NCI-H2029 treated with DMSO at 0.1 percent for 48 hours (cell line): ENCODE data around the gene CGGBP1.
"Not testable (repeated sequence)": the region's sequence is repeated elsewhere in the genome, so short reads cannot be mapped to it uniquely, and the experiment has no call there.

Experiments used
- DNase-seq: peaks from one replicate; lab custom pipeline; 2025; lab: John Stamatoyannopoulos, UW

Gene CGGBP1

DNA sequence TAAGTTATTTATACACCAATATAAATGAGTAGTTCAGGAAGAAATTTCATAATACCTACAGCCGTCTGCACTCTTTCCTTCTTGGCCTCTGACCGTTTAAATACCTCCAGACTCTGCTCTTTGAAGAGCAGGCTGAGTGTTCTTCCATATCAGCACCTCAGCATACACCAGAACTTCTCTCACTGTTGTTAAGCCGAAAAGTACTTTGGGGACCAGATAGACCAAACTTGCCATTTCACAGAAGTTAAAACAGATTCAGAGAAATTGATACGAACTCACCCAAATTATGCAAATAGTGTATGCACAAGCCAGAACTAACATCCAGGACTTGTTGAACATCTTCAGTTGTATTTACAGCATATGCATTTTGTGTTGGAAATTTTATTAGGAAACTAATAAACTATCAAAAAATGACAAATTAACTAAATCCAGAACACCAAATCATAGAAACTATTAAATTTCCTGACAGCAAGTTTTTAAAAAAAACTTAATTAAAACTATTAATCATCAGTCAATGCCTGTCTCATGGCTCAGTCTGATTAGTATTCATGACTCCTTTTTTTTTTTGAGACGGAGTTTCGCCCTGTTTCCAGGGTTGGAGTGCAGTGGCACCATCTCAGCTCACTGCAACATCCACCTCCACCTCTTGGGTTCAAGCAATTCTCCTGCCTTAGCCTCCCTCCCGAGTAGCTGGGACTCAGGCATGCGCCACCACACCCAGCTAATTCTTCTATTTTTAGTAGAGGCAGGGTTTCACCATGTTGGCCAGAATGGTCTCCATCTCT is 24.1 kb downstream of the CGGBP1 start:
- DNase-seq = no peak

DNA sequence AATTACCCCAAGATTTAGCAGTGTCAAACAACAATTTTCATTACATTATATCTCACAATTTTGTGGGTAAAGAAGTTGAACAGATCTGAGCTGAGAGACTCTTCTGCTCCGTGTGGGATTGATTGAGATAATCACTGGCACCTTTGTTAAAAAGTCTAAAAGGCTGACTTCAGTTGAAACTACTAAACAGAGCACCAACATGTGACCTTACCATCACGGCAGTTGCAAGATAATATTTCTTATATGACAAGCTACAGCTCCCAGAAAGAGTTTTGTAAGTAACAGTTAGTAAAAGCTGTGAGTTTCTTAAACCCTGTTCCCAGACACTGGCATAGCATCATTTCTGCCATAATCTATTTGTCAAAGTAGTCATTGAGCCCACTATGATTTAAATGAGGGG is 25.0 kb downstream of the CGGBP1 start:
- DNase-seq = no peak

DNA sequence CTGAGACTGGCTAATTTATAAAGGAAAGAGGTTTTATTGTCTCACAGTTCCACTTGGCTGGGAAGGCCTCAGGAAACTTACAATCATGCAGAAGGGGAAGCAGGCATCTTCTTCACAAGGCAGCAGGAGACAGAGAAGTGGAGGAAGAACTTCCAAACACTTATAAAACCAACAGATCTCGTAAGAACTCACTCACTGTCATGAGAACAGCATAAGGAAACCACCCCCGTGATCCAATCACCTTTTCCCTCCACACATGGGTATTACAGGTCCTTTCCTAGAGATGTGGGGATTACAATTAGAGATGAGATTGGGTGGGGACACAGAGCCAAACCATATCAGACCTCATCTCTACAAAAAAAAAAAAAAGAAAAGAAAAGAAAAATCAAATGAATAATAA is 25.7 kb downstream of the CGGBP1 start:
- DNase-seq = no peak

DNA sequence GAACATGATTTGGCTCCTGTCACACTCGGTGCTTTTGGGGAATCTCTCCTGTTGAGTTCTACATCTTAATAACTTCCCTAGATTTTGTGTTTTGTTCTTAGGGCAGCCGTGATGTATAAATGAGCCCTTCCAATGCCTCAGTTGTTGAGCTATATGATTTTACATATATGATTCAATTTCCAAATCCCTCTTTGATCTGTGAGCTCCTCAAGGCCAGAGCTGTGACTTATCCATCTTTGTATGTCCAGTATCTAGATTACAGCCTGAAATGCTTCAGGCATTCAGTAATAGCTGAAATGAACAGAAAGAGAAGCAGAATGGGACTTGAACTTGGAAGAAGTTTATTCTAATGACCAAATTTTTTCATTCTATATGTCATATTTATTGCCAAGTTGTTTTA is 26.6 kb downstream of the CGGBP1 start:
- DNase-seq = no peak

DNA sequence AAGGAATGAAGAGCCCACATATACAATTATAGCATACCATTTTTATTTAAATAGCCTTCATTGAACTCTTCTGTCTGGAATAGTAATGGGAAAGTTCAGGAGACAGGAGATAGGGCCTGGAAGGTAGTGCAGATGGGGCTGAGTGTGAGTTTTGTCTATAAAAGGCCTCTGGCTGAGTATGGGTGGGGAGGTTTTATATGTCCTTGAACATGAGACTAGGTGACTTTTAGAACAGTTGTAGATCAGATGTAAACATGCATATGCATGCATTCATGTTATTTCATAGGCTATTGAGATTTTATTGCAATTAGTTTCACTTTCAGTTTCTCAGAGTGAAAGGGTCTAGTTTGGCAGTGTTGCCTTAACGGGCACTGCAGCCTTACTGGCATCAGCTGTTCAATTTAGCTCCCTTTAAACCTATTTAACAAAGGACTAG is 27.1 kb downstream of the CGGBP1 start:
- peak; percentile 51 for DNase-seq

DNA sequence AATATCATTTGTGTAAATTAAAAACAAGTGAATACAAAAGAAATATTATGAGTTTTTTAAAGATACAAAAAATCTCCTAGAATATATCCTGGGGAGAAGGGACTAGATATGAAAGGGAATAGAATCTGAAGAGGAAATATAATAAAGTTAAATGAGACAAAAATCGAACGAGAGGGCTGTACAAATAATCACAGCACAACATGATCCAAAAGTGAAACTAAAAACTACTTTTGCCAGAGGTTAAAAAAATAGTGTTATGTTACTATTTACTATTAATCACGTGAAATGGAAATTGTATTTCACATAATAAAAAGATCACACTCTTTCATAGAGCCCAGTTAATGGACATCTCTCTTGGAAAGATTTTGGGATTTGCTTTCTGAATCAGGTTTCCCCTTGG is 28.6 kb downstream of the CGGBP1 start:
- DNase-seq = no peak

DNA sequence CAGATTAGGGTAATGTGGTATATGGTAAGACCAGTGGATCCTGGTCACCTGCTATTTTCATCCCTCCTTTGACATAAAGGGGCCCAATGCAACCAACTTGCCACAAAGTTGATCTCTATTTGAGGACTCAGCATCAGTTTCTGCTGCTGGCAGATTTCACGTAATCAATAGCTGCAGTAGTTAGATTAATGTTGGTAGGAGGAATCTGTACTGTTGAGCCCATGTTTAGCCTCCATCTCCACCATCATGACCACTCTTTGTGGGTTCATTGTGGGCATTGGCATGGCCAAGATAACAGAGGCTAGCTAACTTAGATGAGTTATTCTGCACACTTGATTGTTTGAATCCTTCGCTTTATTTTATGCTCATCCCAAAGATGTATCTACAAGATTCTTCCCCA is 29.9 kb downstream of the CGGBP1 start:
- no peak for DNase-seq

DNA sequence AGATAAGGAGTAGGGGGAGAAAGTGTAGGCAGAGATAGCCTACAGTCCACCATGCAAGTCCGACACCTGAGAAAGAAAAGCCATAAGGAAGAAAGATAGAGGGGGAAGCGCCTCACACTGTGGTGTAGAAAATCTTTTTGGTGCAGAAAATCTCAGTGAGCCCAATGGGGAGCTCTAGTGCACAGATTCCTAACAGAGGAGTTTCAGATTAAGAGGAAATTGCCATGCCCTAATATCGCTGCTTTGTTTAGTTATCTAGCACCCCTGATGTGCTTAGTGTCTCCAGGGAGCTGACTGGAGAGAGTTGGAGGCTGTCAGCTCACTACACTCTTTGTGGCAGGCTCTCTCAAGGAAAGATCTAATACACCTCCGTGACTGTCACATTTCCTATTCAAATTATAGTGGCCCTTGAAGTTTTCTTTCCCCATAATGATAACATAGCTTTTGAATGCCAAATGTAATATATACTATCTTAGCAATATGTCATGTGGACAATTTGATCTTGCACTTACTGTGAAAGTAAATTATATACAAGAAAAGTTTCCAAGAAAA is 33.7 kb downstream of the CGGBP1 start:
- no peak for DNase-seq

DNA sequence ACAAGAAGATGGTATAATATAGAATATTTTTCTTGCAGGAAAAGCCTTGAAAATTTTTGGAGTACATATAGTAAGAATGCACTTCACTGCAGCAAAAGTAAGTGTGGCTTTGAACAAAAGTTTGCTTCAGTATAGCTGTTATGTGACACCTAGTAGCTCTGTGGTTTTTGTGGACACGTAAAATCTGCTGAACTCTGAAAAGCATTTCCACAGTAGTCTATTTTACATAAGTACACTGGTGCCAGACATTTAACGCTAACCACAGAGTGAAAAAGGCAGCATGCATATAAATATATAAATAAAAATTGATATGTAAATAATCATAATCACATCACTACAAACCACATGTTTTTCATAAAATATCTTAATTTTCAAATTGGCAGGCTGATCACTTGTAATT is 39.8 kb downstream of the CGGBP1 start:
- no peak for DNase-seq

DNA sequence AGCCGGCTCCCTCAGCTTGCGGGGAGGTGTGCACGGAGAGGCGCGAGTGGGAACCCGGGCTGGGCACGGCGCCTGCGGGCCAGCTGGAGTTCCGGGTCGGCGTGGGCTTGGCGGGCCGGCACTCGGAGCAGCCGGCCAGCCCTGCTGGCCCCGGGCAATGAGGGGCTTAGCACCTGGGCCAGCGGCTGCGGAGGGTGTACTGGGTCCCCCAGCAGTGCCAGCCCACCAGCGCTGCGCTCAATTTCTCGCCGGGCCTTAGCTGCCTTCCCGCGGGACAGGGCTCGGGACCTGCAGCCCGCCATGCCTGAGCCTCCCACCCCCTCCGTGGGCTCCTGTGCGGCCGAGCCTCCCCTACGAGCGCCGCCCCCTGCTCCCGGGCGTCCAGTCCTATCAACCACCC is 43.1 kb downstream of the CGGBP1 start:
- DNase-seq = not testable (repeated sequence)

DNA sequence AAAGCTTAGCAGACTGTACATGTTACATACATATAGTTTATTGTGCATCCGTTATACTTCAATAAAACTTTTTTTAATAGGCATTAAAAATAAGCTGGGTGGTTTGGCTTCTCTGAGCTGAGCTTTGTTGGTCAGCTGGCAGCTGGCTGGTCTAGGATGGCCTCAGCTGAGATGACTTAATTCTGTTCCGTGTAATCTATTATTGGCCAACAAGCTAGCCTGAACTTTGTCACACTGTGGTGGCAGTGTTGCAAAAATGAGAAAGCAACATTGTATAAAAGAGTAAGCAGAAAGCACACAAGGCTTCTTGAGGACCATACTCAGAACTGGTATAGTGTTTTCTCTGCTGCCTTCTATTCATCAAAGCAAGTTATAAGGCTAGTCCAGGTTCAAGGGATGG is 45.2 kb downstream of the CGGBP1 start:
- DNase-seq = no peak

DNA sequence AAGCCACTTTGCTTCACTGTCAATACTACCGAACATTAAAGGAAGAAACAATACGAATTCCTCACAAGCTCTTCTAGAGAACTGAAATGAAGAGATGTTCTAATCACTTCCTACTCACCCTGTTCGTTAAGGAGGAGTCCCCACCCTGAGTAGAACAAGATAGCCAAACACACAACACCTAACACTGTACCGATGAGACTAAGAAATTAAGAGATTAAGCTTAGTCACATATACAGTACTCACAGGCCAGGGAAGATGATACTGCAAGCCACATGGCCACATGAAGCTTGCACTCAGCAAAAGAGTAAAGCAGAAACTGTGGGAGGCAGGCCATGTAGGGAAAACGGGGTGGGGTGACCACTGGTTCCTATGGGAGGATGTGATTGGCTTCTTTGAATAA is 48.0 kb downstream of the CGGBP1 start:
- no peak for DNase-seq

DNA sequence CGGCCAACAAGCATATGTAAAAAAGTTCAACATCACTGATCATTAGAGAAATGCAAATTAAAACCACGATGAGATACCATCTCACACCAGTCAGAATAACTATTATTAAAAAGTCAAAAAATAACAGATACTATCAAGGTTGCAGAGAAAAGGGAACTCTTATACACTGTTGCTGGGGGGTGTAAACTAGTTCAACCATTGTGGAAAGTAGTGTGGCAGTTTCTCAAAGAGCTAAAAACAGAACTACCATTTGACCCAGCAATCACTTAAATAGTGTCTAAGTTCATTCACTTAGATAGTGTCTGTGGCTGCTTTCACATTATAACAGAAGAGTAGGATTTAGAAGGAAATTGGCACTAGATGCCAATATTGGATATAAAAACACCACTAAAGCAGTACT is 49.7 kb downstream of the CGGBP1 start:
- DNase-seq = no peak

DNA sequence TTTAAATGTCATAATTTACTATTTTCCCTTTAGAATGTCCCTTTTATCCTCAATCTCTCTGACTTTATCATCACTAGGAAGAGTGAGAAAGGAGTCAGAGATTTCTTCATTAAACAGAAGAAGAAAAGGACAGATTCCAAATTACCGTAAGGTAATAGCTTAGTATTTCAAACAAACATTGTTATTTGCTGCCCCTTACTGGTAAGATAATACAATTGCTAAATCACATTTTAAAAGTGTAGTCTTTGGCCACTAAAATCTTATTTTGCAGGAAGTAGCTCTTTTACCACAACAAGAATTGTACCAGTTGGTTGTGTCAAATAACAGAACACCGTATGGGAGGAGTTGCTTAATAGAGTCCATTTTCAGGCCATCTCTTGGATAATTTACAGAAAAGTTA is 53.7 kb downstream of the CGGBP1 start:
- no peak for DNase-seq

DNA sequence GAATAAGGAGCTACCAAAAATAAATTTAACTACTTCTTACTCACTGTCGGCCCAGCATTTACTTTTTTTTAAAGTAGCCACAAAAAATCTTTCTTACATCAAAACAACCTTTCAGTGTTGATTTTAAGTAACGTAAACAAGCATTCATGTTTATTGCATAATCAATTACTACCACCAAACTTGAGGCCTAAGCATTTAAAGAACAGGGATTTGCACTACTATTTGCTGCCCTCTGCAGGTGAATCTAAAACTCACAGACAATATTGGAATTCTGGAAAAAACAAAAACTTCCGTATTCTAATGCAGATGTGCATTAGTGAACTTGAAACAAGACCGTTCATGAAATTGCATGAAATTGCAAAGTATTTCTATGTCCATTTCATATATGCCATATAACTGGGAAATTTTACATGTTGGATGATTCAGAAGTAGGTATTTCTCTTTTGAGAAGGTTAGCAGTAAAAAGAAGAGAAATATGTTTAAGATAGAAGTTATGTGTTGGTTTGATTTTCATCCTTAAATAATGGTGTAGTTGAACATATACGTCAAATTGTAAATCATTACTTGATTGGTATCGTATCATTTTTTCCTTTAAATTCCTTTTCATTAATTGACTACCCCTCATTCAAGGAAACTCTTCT is 55.6 kb downstream of the CGGBP1 start:
- peak; percentile 48 for DNase-seq

DNA sequence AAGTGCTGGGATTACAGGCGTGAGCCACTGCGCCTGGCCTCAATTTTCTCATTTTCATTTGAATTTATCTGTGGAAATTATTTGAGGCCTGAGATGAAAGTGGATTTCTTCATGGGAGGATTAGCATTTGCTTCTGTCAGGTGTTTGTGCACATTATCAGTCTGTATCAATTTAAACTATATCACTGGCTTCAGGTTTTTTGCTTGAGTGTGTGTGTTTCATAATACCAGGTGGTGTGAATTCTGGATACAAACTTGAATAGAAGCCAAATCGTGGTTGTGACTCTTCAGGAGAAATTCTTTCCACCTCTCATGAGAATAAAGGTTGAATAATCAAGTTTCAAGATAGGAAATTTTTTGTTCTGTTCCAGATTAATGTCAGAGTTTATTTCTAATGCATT is 56.4 kb downstream of the CGGBP1 start:
- no peak for DNase-seq
